Neural progenitor cell (in vitro differentiated cells): ENCODE data around the gene BDKRB2. TPM values are rescaled to one million over a fixed set of nuclear protein-coding genes. Genes with fewer than 3 reads are reported as not detected.

Source experiments
- DNase-seq: peaks from one replicate; pipeline ENCODE4 v3.0.0-alpha.2; 2016; ENCODE audit warnings: low spot score
- H2AFZ ChIP-seq: fragments of 200-600 bp; sonication (generic); replicated peaks from 2 replicates; pipeline ENCODE4 v1.6.1; 2016; ENCODE audit warnings: antibody characterized with exemption
- H3F3A ChIP-seq: fragments of 200-600 bp; sonication (generic); 2 replicates; pipeline ENCODE4 v1.6.1; 2016; ENCODE audit warnings: antibody characterized with exemption, low read depth
- H3K27ac ChIP-seq: fragments of 200-600 bp; sonication (generic); 2 replicates; pipeline ENCODE4 v1.5.1; 2016; ENCODE audit warnings: mild to moderate bottlenecking
- H3K27me3 ChIP-seq: fragments of 200-600 bp; sonication (generic); 2 replicates; pipeline ENCODE4 v1.6.1; 2016; ENCODE audit warnings: mild to moderate bottlenecking, moderate library complexity
- H3K36me3 ChIP-seq: fragments of 200-600 bp; sonication (generic); 2 replicates; pipeline ENCODE4 v1.5.1; 2016
- H3K4me1 ChIP-seq: fragments of 200-600 bp; sonication (generic); 2 replicates; pipeline ENCODE4 v1.6.1; 2016; ENCODE audit warnings: mixed run types
- H3K4me2 ChIP-seq: fragments of 200-600 bp; sonication (generic); 2 replicates; pipeline ENCODE4 v1.6.1; 2016
- H3K4me3 ChIP-seq: fragments of 200-600 bp; sonication (generic); 2 replicates; pipeline ENCODE4 v1.5.1; 2016
- H3K79me2 ChIP-seq: fragments of 200-600 bp; sonication (generic); 2 replicates; pipeline ENCODE4 v1.6.1; 2016; ENCODE audit warnings: low read depth
- H3K9ac ChIP-seq: fragments of 200-600 bp; sonication (generic); 2 replicates; pipeline ENCODE4 v1.6.1; 2016
- H3K9me3 ChIP-seq: fragments of 200-600 bp; sonication (generic); 2 replicates; pipeline ENCODE4 v1.5.1; 2016; ENCODE audit warnings: low read depth
- H4K20me1 ChIP-seq: fragments of 200-600 bp; sonication (generic); 2 replicates; pipeline ENCODE4 v1.6.1; 2016; ENCODE audit warnings: low read depth
- H3K27ac Mint-ChIP-seq: 3 replicates; pipeline ENCODE4 v1.8.0; 2021; ENCODE audit warnings: mixed read lengths
- H3K27me3 Mint-ChIP-seq: 2 replicates; pipeline ENCODE4 v1.8.0; 2022; ENCODE audit warnings: low read depth, mild to moderate bottlenecking, inconsistent platforms, moderate library complexity, mixed read lengths; ENCODE audit not compliant: insufficient read depth
- H3K36me3 Mint-ChIP-seq: 3 replicates; pipeline ENCODE4 v1.8.0; 2021; ENCODE audit warnings: mixed read lengths
- H3K4me1 Mint-ChIP-seq: 3 replicates; pipeline ENCODE4 v1.8.0; 2021; ENCODE audit warnings: mixed read lengths
- H3K4me3 Mint-ChIP-seq: 3 replicates; pipeline ENCODE4 v1.8.0; 2021; ENCODE audit warnings: mild to moderate bottlenecking, moderate library complexity, mixed read lengths
- H3K9me3 Mint-ChIP-seq: 3 replicates; pipeline ENCODE4 v1.8.0; 2020; ENCODE audit warnings: mixed read lengths
- EZH2 ChIP-seq: fragments of 200-600 bp; sonication (generic); IDR thresholded peaks from 2 replicates; pipeline ENCODE4 v1.6.1; 2017; ENCODE audit warnings: antibody characterized with exemption, mild to moderate bottlenecking, moderate library complexity
- EZH2phosphoT487 ChIP-seq: fragments of 200-600 bp; sonication (generic); IDR thresholded peaks from 2 replicates; pipeline ENCODE4 v1.6.1; 2017; ENCODE audit warnings: antibody characterized with exemption
- total RNA-seq: library from RNA; depleted of rRNA; stranded (reverse); fragments of >200 nt; gene quantifications from 2 replicates; pipeline ENCODE4 v1.2.3, GENCODE V29; 2015; ENCODE audit warnings: low replicate concordance
- TF ChIP-seq, protein P1 (sequence below): fragments of 200-600 bp; sonication (generic); IDR thresholded peaks from 2 replicates; pipeline ENCODE4 v1.5.1; 2017; ENCODE audit warnings: antibody characterized with exemption, mild to moderate bottlenecking

BDKRB2 gene
- total RNA-seq, 1 donor from 2014 or later, result 0.37 TPM

DNA sequence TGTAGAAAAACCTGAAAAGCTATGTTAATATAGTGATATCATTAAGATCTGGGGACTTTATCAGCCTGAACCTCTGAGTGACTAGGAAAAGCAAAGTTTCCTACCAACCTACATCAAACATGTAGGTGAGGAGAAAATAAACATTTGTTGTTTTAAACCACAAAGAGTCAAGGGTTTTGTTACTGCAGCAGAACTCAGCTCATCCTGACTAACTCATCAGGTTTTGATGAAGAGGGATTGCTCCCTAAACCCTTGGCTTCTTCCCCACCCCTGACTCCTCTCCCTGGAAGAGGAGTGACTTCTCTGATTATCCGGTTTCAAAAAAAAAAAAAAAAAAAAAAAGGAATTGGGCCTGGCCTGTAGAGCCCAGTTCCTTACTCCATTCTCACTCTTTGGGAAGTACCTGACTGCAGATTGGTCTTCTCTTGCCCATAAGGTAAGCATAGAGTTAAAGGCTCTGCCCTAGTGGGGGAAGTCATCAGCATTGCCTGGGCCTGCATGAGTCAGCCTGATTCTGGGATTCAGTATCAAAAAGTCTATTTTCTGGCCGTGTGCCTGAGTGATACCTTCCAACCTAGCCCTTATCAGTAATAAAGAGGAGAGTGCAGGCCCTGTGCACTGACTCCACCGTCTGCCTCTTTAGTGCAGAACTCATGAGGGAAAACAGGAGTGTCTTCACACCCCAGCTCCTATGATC, 68.3 kb downstream of the BDKRB2 start:
- no peak for DNase-seq
- Histone ChIP-seq H3K9ac (no peak overlapping the region), H3K9me3 (no peaks in the 10 kb centered on the region), H3K27me3 (no peaks in the 10 kb centered on the region), H3K4me2 (no peak overlapping the region), H3K4me3 (no peak overlapping the region), H3K27ac (no peak overlapping the region), H4K20me1 (no peaks in the 10 kb centered on the region), H3K79me2 (no peaks in the 10 kb centered on the region), H2AFZ (no peak overlapping the region), H3K4me1 (no peaks in the 10 kb centered on the region), H3K36me3 (no peaks in the 10 kb centered on the region), H3F3A (no peaks in the 10 kb centered on the region)
- H3K36me3 Mint-ChIP-seq, result no peaks in the 10 kb centered on the region
- no peak overlapping the region for H3K27ac Mint-ChIP-seq
- TF ChIP-seq EZH2 (no peak), EZH2phosphoT487 (no peak)
- TF ChIP-seq, protein P1, sequence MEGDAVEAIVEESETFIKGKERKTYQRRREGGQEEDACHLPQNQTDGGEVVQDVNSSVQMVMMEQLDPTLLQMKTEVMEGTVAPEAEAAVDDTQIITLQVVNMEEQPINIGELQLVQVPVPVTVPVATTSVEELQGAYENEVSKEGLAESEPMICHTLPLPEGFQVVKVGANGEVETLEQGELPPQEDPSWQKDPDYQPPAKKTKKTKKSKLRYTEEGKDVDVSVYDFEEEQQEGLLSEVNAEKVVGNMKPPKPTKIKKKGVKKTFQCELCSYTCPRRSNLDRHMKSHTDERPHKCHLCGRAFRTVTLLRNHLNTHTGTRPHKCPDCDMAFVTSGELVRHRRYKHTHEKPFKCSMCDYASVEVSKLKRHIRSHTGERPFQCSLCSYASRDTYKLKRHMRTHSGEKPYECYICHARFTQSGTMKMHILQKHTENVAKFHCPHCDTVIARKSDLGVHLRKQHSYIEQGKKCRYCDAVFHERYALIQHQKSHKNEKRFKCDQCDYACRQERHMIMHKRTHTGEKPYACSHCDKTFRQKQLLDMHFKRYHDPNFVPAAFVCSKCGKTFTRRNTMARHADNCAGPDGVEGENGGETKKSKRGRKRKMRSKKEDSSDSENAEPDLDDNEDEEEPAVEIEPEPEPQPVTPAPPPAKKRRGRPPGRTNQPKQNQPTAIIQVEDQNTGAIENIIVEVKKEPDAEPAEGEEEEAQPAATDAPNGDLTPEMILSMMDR, result no peak
- H3K4me3 Mint-ChIP-seq, result no peak overlapping the region
- peaks cover 14% of the 10 kb centered on the region for H3K9me3 Mint-ChIP-seq
- H3K27me3 Mint-ChIP-seq, result peaks cover 2% of the 10 kb centered on the region
- peaks cover 10% of the 10 kb centered on the region for H3K4me1 Mint-ChIP-seq

DNA sequence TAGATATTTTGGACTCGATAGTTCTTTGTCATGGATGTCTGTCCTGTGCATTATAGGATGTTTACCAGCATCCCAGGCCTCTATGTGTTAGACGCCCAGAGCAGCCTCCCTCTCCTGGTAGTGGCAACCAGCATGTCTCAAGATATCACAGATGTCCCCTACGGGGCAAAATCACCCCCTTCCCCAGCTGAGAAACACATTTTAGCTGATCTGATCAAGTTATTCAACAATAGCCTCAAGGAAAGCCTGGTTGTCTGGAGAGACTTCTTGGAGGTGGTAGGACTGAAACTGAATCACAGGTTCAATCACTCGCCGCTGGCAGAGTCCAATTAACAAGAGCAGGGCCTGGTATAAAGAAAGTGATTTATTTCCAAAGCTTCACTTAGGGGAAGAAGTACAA, 69.0 kb downstream of the BDKRB2 start:
- H4K20me1 ChIP-seq, result no peaks in the 10 kb centered on the region

DNA sequence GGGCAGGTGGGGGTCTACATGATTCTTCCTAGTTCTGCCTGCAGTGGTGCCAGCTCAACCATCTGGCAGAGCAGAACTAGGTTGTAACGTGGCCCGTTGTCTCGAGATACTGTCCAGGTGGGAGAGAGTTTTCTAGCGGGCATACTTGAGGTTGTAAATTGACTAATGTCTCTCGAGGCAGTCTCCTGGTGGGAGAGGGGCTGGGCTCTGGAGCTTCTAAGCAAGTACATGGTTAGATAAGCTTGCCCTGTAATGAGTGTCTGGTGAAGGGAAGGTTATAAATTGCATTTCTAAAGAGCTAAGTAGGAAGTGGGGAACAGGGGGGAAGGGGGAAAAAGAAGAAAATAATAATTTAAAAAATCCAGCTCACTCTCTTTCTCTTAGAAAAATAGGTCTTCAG, 69.5 kb downstream of the BDKRB2 start:
- Mint-ChIP-seq H3K27ac (peak overlapping the region; percentile 62), H3K9me3 (peaks cover 15% of the 10 kb centered on the region), H3K27me3 (peaks cover 2% of the 10 kb centered on the region), H3K4me1 (peaks cover 10% of the 10 kb centered on the region), H3K4me3 (no peak overlapping the region), H3K36me3 (peaks cover 2% of the 10 kb centered on the region)
- Histone ChIP-seq H3K36me3 (no peaks in the 10 kb centered on the region), H3K4me2 (no peak overlapping the region), H3K27me3 (no peaks in the 10 kb centered on the region), H3F3A (no peaks in the 10 kb centered on the region), H3K27ac (no peak overlapping the region), H3K9ac (no peak overlapping the region), H4K20me1 (no peaks in the 10 kb centered on the region), H3K4me3 (no peak overlapping the region), H3K4me1 (no peaks in the 10 kb centered on the region), H2AFZ (no peak overlapping the region), H3K9me3 (no peaks in the 10 kb centered on the region), H3K79me2 (no peaks in the 10 kb centered on the region)
- no peak for DNase-seq
- no peak for TF ChIP-seq EZH2
- TF ChIP-seq EZH2phosphoT487, result no peak
- TF ChIP-seq, protein P1, result no peak

More for the DNA sequence above, 69.0 kb downstream of the BDKRB2 start:
- Mint-ChIP-seq H3K27ac (peak overlapping the region; percentile 21), H3K4me3 (no peak overlapping the region), H3K4me1 (peaks cover 10% of the 10 kb centered on the region), H3K27me3 (peaks cover 2% of the 10 kb centered on the region), H3K36me3 (peaks cover under 1% of the 10 kb centered on the region), H3K9me3 (peaks cover 15% of the 10 kb centered on the region)
- no peak overlapping the region for H3K27ac ChIP-seq
- no peak overlapping the region for H3K4me2 ChIP-seq
- H3K79me2 ChIP-seq, result no peaks in the 10 kb centered on the region
- H3K36me3 ChIP-seq, result no peaks in the 10 kb centered on the region
- no peak for TF ChIP-seq EZH2
- no peaks in the 10 kb centered on the region for H3K4me1 ChIP-seq
- H2AFZ ChIP-seq, result no peak overlapping the region
- no peaks in the 10 kb centered on the region for H3K9me3 ChIP-seq
- H3K9ac ChIP-seq, result no peak overlapping the region
- no peak overlapping the region for H3K4me3 ChIP-seq
- no peaks in the 10 kb centered on the region for H3K27me3 ChIP-seq
- no peak for DNase-seq
- no peaks in the 10 kb centered on the region for H3F3A ChIP-seq

- Mint-ChIP-seq H3K4me1 (peaks cover 14% of the 10 kb centered on the region), H3K9me3 (peaks cover 15% of the 10 kb centered on the region), H3K4me3 (no peak overlapping the region), H3K27ac (no peak overlapping the region), H3K36me3 (peaks cover 2% of the 10 kb centered on the region), H3K27me3 (peaks cover 2% of the 10 kb centered on the region)
- Histone ChIP-seq H3K4me3 (no peak overlapping the region), H3K36me3 (no peaks in the 10 kb centered on the region), H3K4me1 (no peaks in the 10 kb centered on the region), H3K79me2 (no peaks in the 10 kb centered on the region), H3K9me3 (no peaks in the 10 kb centered on the region), H2AFZ (no peak overlapping the region), H3K27ac (no peak overlapping the region), H3K4me2 (no peak overlapping the region), H4K20me1 (no peaks in the 10 kb centered on the region), H3K27me3 (no peaks in the 10 kb centered on the region), H3K9ac (no peak overlapping the region), H3F3A (no peaks in the 10 kb centered on the region)
- DNase-seq, result no peak
- TF ChIP-seq, protein P1, result no peak
- TF ChIP-seq EZH2 (no peak), EZH2phosphoT487 (no peak)
Observed at GRCh38 chr14:96274543-96274942, 69.9 kb downstream of the BDKRB2 start.
